Liver (tissue), 9 donors: ENCODE measurements around the gene GALNT1. TPM values are rescaled to one million over a fixed set of nuclear protein-coding genes. Genes with fewer than 3 reads are reported as not detected.

Source experiments
- DNase-seq: peaks from one replicate; pipeline ENCODE4 v3.0.0-alpha.2; 2017; ENCODE audit warnings: low spot score
- H3K27ac ChIP-seq, 2 donors: one replicate each; pipeline ENCODE4 v1.7.0; 2013; ENCODE audit warnings: inconsistent platforms in 2 of 2, low read length in 2 of 2, control low read depth in 1 of 2, low read depth in 1 of 2, mild to moderate bottlenecking in 1 of 2
- H3K27me3 ChIP-seq, 4 donors: one replicate each; pipeline versions ENCODE4 v1.6.1 to v1.7.0; 2013; ENCODE audit warnings: low read length in 3 of 4, inconsistent platforms in 1 of 4, mild to moderate bottlenecking in 1 of 4, moderate library complexity in 1 of 4; ENCODE audit not compliant: control insufficient read depth in 4 of 4, insufficient read depth in 4 of 4
- H3K36me3 ChIP-seq, 4 donors: one replicate each; pipeline versions ENCODE4 v1.6.1 to v1.7.0; 2013; ENCODE audit warnings: low read length in 3 of 4, mild to moderate bottlenecking in 3 of 4, low read depth in 1 of 4, moderate library complexity in 1 of 4; ENCODE audit not compliant: control insufficient read depth in 4 of 4, insufficient read depth in 3 of 4
- H3K4me1 ChIP-seq, 4 donors: one replicate each; pipeline versions ENCODE4 v1.6.1 to v1.7.0; 2013; ENCODE audit warnings: low read length in 3 of 4, mild to moderate bottlenecking in 3 of 4, moderate library complexity in 1 of 4; ENCODE audit not compliant: control insufficient read depth in 4 of 4, insufficient read depth in 4 of 4
- H3K4me3 ChIP-seq, 3 donors: one replicate each; pipeline versions ENCODE4 v1.6.1 to v1.7.0; 2013; ENCODE audit warnings: low read length in 3 of 3, control low read depth in 1 of 3, low read depth in 1 of 3, mild to moderate bottlenecking in 1 of 3
- H3K9ac ChIP-seq, 2 donors: one replicate each; pipeline ENCODE4 v1.7.0; 2013; ENCODE audit warnings: low read length in 2 of 2, mild to moderate bottlenecking in 2 of 2, moderate library complexity in 2 of 2, control low read depth in 1 of 2, low read depth in 1 of 2
- H3K9me3 ChIP-seq, 4 donors: one replicate each; pipeline versions ENCODE4 v1.6.1 to v1.7.0; 2013; ENCODE audit warnings: low read length in 3 of 4; ENCODE audit not compliant: control insufficient read depth in 4 of 4
- ATF3 ChIP-seq: IDR thresholded peaks from 2 replicates; pipeline ENCODE4 v1.6.1; 2016; ENCODE audit warnings: antibody characterized with exemption
- CTCF ChIP-seq: fragments of 150-350 bp; IDR thresholded peaks from 2 replicates; pipeline ENCODE4 v1.5.1; 2017; ENCODE audit warnings: improper control_type of control experiment, low read depth, low read length; ENCODE audit not compliant: missing input control
- EGR1 ChIP-seq, 2 donors: IDR thresholded peaks; 2 replicates each; pipeline ENCODE4 v1.6.1; 2016 to 2018; ENCODE audit warnings: antibody characterized with exemption in 2 of 2, low read depth in 2 of 2
- FOXA1 ChIP-seq: IDR thresholded peaks from 2 replicates; pipeline ENCODE4 v1.6.1; 2016; ENCODE audit warnings: antibody characterized with exemption
- FOXA2 ChIP-seq: IDR thresholded peaks from 2 replicates; pipeline ENCODE4 v1.6.1; 2016; ENCODE audit warnings: antibody characterized with exemption
- GABPA ChIP-seq, 2 donors: IDR thresholded peaks in 1 of 2; conservative IDR thresholded peaks in 1 of 2; 2 replicates each; pipeline ENCODE4 v1.6.1; 2016; ENCODE audit warnings: antibody characterized with exemption in 2 of 2, mild to moderate bottlenecking in 1 of 2, moderate library complexity in 1 of 2
- HNF4A ChIP-seq, 2 donors: conservative IDR thresholded peaks; 2 replicates each; pipeline ENCODE4 v1.6.1; 2016; ENCODE audit warnings: antibody characterized with exemption in 2 of 2, mild to moderate bottlenecking in 2 of 2
- HNF4G ChIP-seq: IDR thresholded peaks from 2 replicates; pipeline ENCODE4 v1.6.1; 2016; ENCODE audit warnings: antibody characterized with exemption
- JUND ChIP-seq, 2 donors: IDR thresholded peaks; 2 replicates each; pipeline ENCODE4 v1.6.1; 2016; ENCODE audit warnings: antibody characterized with exemption in 2 of 2
- MAX ChIP-seq: IDR thresholded peaks from 2 replicates; pipeline ENCODE4 v1.6.1; 2016; ENCODE audit warnings: antibody characterized with exemption
- NR2F2 ChIP-seq: IDR thresholded peaks from 2 replicates; pipeline ENCODE4 v1.6.1; 2016; ENCODE audit warnings: antibody characterized with exemption
- RAD21 ChIP-seq, 2 donors: IDR thresholded peaks; 2 replicates each; pipeline ENCODE4 v1.6.1; 2016; ENCODE audit warnings: antibody characterized with exemption in 2 of 2, mild to moderate bottlenecking in 2 of 2
- REST ChIP-seq: IDR thresholded peaks from 2 replicates; pipeline ENCODE4 v1.6.1; 2016; ENCODE audit warnings: antibody characterized with exemption, mild to moderate bottlenecking
- RXRA ChIP-seq, 2 donors: IDR thresholded peaks; 2 replicates each; pipeline ENCODE4 v1.6.1; 2017 to 2018; ENCODE audit warnings: antibody characterized with exemption in 2 of 2, mild to moderate bottlenecking in 1 of 2
- SP1 ChIP-seq: IDR thresholded peaks from 2 replicates; pipeline ENCODE4 v1.6.1; 2018; ENCODE audit warnings: antibody characterized with exemption, mild to moderate bottlenecking
- TAF1 ChIP-seq: conservative IDR thresholded peaks from 2 replicates; pipeline ENCODE4 v1.6.1; 2016; ENCODE audit warnings: antibody characterized with exemption, mild to moderate bottlenecking
- YY1 ChIP-seq: IDR thresholded peaks from 2 replicates; pipeline ENCODE4 v1.6.1; 2016; ENCODE audit warnings: antibody characterized with exemption, mild to moderate bottlenecking
- ZBTB33 ChIP-seq: IDR thresholded peaks from 2 replicates; pipeline ENCODE4 v1.6.1; 2016; ENCODE audit warnings: antibody characterized with exemption
- WGBS: extraction: QIAGEN DNeasy Blood & Tissue Kit; methylation state at CpG from one replicate; pipeline ENCODE4 v1.1.7; 2013; 5-methylcytosine and 5-hydroxymethylcytosine counted together
- polyA plus RNA-seq, 2 donors: library from polyadenylated mRNA; stranded (reverse) in 1 of 2; unstranded in 1 of 2; fragments of 200-250 nt in 1 of 2; fragments of >200 nt in 1 of 2; fragmentation: Nextera tagmentation in 1 of 2; extraction: Ambion mirVana in 1 of 2; gene quantifications; one replicate each; pipeline versions ENCODE4 v1.2.1 to v1.2.3, GENCODE V29; 2013 to 2015
- total RNA-seq, 2 donors: library from RNA; depleted of rRNA; stranded (reverse); fragments of >200 nt; gene quantifications; one replicate each; pipeline ENCODE4 v1.2.3, GENCODE V29; 2014
- donor health status: healthy.
- donor health status: healthy.
- donor health status: healthy.
- donor health status: healthy.
- donor health status: healthy.

GALNT1 gene
- total and polyA plus RNA-seq, 4 donors, result 13.9 to 42.2 (median 26.5) TPM

- WGBS, result 65% methylated on average over 3 of the region's 3 CpGs
These were observed 28.5 kb downstream of the GALNT1 start for GRCh38 chr18:35610089-35610488.

More at GRCh38 chr18:35610089-35610488, 28.5 kb downstream of the GALNT1 start:
- H3K9me3 ChIP-seq, result no peaks in the 10 kb centered on the region
- H3K4me1 ChIP-seq, result peaks cover 0 to 2% (median 0%) of the 10 kb centered on the region in 4 donors
- no peaks in the 10 kb centered on the region for H3K36me3 ChIP-seq
- TF ChIP-seq JUND (IDR thresholded peaks at IDR 0.05) (no peak), HNF4G (no peak), HNF4A (conservative IDR thresholded peaks at IDR 0.05) (no peak), FOXA2 (no peak), FOXA1 (no peak), TAF1 (no peak), RXRA (IDR thresholded peaks at IDR 0.05) (no peak), GABPA (IDR thresholded peaks at IDR 0.05 in 1 of 2, conservative IDR thresholded peaks at IDR 0.05 in 1 of 2) (no peak), YY1 (no peak), RAD21 (IDR thresholded peaks at IDR 0.05) (no peak), CTCF (no peak), ATF3 (no peak), ZBTB33 (no peak), NR2F2 (no peak), SP1 (no peak), EGR1 (IDR thresholded peaks at IDR 0.05; ENCODE audit: low read depth in 2 of 2) (no peak), MAX (no peak), REST (no peak)
- H3K4me3 ChIP-seq, result no peak overlapping the region
- no peak overlapping the region for H3K27ac ChIP-seq
- no peak overlapping the region for H3K9ac ChIP-seq
- H3K27me3 ChIP-seq, result no peaks in the 10 kb centered on the region
- no peak for DNase-seq
